Astrocyte (in vitro differentiated cells and primary cell): ENCODE results near the gene KLHL18.

Source experiments
- EZH2 ChIP-seq: IDR thresholded peaks from 2 replicates; pipeline ENCODE4 v1.6.1; 2012; ENCODE audit warnings: mild to moderate bottlenecking, low read length, inconsistent platforms; ENCODE audit not compliant: insufficient read depth
- TF ChIP-seq, protein P1 (sequence below): IDR thresholded peaks from 2 replicates; pipeline ENCODE4 v1.5.1; 2011; ENCODE audit warnings: low read depth, mild to moderate bottlenecking, inconsistent platforms, low read length, moderate library complexity; ENCODE audit not compliant: insufficient read depth

DNA sequence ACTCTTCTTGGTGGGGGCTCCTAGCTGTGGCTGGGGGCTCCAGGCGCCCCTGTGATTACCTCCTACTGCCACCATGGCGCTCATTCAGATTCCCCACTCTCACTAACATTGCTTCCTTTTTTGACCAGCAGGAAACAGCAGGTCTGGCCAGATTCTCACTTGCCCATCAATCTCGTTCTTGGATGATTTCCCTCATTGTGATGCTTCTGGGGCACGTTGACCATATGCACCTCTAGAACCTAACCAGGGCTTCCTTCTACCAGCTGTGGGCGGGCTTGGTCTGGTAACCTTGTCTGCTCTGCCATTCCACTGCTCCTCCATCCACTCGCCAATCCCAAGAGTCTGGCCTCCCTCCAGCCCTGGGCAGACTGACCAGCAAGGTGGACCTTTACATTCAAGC, 62.2 kb downstream of the KLHL18 start:
- TF ChIP-seq, protein P1, sequence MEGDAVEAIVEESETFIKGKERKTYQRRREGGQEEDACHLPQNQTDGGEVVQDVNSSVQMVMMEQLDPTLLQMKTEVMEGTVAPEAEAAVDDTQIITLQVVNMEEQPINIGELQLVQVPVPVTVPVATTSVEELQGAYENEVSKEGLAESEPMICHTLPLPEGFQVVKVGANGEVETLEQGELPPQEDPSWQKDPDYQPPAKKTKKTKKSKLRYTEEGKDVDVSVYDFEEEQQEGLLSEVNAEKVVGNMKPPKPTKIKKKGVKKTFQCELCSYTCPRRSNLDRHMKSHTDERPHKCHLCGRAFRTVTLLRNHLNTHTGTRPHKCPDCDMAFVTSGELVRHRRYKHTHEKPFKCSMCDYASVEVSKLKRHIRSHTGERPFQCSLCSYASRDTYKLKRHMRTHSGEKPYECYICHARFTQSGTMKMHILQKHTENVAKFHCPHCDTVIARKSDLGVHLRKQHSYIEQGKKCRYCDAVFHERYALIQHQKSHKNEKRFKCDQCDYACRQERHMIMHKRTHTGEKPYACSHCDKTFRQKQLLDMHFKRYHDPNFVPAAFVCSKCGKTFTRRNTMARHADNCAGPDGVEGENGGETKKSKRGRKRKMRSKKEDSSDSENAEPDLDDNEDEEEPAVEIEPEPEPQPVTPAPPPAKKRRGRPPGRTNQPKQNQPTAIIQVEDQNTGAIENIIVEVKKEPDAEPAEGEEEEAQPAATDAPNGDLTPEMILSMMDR = no peak
- no peak for TF ChIP-seq EZH2
